PFSK-1 (cell line): ENCODE measurements around the gene CAPN5.

Experiments used
- FOXP2 ChIP-seq: optimal IDR thresholded peaks from 2 replicates; pipeline ENCODE3; 2011; ENCODE audit warnings: borderline replicate concordance, control low read depth, inconsistent platforms; ENCODE audit not compliant: insufficient read depth; ENCODE audit errors: extremely low read length, extremely low read depth
- POLR2AphosphoS5 ChIP-seq: IDR thresholded peaks from 2 replicates; pipeline ENCODE4 v1.6.1; 2012; ENCODE audit warnings: low read depth, mild to moderate bottlenecking, control low read depth, low read length, moderate library complexity
- REST ChIP-seq, 2 experiments: IDR thresholded peaks; 2 replicates each; pipeline versions ENCODE4 v1.6.1 to v1.8.0; 2011 to 2012; ENCODE audit warnings: low read depth in 2 of 2, low read length in 2 of 2, control low read depth in 1 of 2, inconsistent platforms in 1 of 2, mild to moderate bottlenecking in 1 of 2, moderate library complexity in 1 of 2; ENCODE audit not compliant: insufficient read depth in 1 of 2
- TAF1 ChIP-seq: IDR thresholded peaks from 2 replicates; pipeline ENCODE4 v1.6.1; 2012; ENCODE audit warnings: low read length, control low read depth, borderline replicate concordance; ENCODE audit not compliant: insufficient read depth

- TF ChIP-seq POLR2AphosphoS5 (no peak), TAF1 (no peak), FOXP2 (no peak), REST (IDR thresholded peaks at IDR 0.05; ENCODE audit: insufficient read depth in 1 of 2, low read depth in 2 of 2, low read length in 2 of 2) (no peak)
Observed at GRCh38 chr11:77123591-77123990, 56.8 kb downstream of the CAPN5 start.
